Mesodermal cell (in vitro differentiated cells): ENCODE data around the gene PAK4.
A peak's percentile ranks its signal among the peaks of the same experiment; 100 is the strongest.

ENCODE experiments used
- H3K27ac ChIP-seq: 2 replicates; pipeline ENCODE4 v1.7.0; 2013; ENCODE audit warnings: mild to moderate bottlenecking, low read depth, low read length, moderate library complexity; ENCODE audit not compliant: severe bottlenecking
- H3K36me3 ChIP-seq: 2 replicates; pipeline ENCODE4 v1.7.1; 2013; ENCODE audit warnings: mild to moderate bottlenecking, low read length, moderate library complexity; ENCODE audit not compliant: control insufficient read depth, insufficient read depth
- H3K4me1 ChIP-seq: one replicate; pipeline ENCODE4 v1.7.1; 2013; ENCODE audit warnings: mild to moderate bottlenecking, low read length; ENCODE audit not compliant: insufficient read depth, control insufficient read depth, poor library complexity, severe bottlenecking
- H3K4me3 ChIP-seq: 2 replicates; pipeline ENCODE4 v1.7.0; 2013; ENCODE audit warnings: low read length, control low read depth, mild to moderate bottlenecking; ENCODE audit not compliant: insufficient read depth, poor library complexity, severe bottlenecking; ENCODE audit errors: extremely low read depth
- H3K9me3 ChIP-seq: 2 replicates; pipeline ENCODE4 v1.7.1; 2013; ENCODE audit warnings: mild to moderate bottlenecking, low read length, moderate library complexity; ENCODE audit not compliant: control insufficient read depth
- WGBS, 2 experiments: methylation state at CpG; one replicate each; pipeline ENCODE4 v1.1.5; 2013; ENCODE audit warnings: missing lambda C conversion rate in 2 of 2; ENCODE audit not compliant: insufficient coverage in 2 of 2; 5-methylcytosine and 5-hydroxymethylcytosine counted together

The PAK4 gene

DNA sequence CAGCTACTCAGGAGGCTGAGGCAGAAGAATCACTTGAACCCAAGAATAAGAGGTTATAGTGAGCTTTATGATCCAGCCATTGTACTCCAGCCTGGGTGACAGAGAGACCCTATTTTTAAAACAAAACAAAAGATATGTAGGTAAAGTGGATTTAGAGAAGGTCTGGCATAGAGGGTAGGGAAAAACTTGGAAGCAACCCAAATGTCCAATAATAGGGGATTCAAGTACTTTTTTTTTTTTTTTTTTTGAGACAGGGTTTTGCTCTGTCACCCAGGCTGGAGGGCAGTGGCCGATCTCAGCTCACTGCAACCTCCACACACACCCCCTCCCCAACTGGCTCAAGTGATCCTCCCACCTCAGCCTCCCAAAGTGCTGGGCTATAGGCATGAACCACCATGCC, 5.8 kb upstream of the PAK4 start:
- peaks cover 3% of the 10 kb centered on the region for H3K4me1 ChIP-seq
- H3K4me3 ChIP-seq, result no peak overlapping the region
- WGBS, 2 experiments, result 60% methylated on average over 1 of the region's 1 CpG; no CpG with 5 or more reads in 1 of the 2 experiments

GRCh38 chr19:39122934-39123731, 2.5 kb upstream of the PAK4 start:
- Histone ChIP-seq H3K4me3 (no peak overlapping the region), H3K36me3 (no peaks in the 10 kb centered on the region), H3K4me1 (peaks cover 14% of the 10 kb centered on the region), H3K9me3 (no peaks in the 10 kb centered on the region), H3K27ac (no peak overlapping the region)
- 85 to 86% methylated on average over 14 to 16 of the region's 18 CpGs for WGBS, 2 experiments

More for the DNA sequence above, 5.8 kb upstream of the PAK4 start:
- Histone ChIP-seq H3K9me3 (no peaks in the 10 kb centered on the region), H3K27ac (no peak overlapping the region), H3K36me3 (no peaks in the 10 kb centered on the region)

GRCh38 chr19:39124136-39124764, 1.3 kb upstream of the PAK4 start:
- no peaks in the 10 kb centered on the region for H3K36me3 ChIP-seq
- H3K4me3 ChIP-seq, result no peak overlapping the region
- H3K4me1 ChIP-seq, result peaks cover 17% of the 10 kb centered on the region
- 91 to 92% methylated on average over 5 of the region's 7 CpGs for WGBS, 2 experiments
- no peaks in the 10 kb centered on the region for H3K9me3 ChIP-seq
- peak overlapping the region; percentile 36 for H3K27ac ChIP-seq

DNA sequence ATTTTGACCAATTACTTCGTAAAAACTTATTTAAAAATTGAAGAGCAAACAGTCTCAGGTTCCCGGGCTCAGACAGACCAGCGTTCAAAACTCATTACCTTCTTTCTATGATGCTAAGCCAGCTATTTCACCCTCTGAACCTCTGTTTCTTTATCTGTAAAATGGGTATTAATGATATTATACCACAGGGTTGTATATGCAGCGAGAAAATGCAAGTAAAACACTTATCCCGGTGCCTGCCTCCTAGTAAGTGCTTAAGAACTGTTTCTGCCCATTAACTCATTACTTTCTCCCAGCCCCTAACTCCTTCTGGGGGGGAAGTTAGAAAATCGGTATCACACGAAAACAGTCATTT, 410 bp upstream of the PAK4 start:
- Histone ChIP-seq H3K36me3 (no peaks in the 10 kb centered on the region), H3K4me3 (peak overlapping the region; percentile 76), H3K4me1 (peaks cover 17% of the 10 kb centered on the region), H3K9me3 (no peaks in the 10 kb centered on the region), H3K27ac (peak overlapping the region; percentile 8)
- WGBS, 2 experiments, result no CpG with 5 or more reads among the region's 7 CpGs

GRCh38 chr19:39126312-39127187, 964 bp downstream of the PAK4 start:
- Histone ChIP-seq H3K36me3 (no peaks in the 10 kb centered on the region), H3K9me3 (no peaks in the 10 kb centered on the region), H3K4me3 (peak overlapping the region; percentile 76), H3K27ac (peak overlapping the region; percentile 59), H3K4me1 (peaks cover 28% of the 10 kb centered on the region)
- WGBS, 2 experiments, result 39 to 42% methylated on average over 14 to 17 of the region's 27 CpGs

DNA sequence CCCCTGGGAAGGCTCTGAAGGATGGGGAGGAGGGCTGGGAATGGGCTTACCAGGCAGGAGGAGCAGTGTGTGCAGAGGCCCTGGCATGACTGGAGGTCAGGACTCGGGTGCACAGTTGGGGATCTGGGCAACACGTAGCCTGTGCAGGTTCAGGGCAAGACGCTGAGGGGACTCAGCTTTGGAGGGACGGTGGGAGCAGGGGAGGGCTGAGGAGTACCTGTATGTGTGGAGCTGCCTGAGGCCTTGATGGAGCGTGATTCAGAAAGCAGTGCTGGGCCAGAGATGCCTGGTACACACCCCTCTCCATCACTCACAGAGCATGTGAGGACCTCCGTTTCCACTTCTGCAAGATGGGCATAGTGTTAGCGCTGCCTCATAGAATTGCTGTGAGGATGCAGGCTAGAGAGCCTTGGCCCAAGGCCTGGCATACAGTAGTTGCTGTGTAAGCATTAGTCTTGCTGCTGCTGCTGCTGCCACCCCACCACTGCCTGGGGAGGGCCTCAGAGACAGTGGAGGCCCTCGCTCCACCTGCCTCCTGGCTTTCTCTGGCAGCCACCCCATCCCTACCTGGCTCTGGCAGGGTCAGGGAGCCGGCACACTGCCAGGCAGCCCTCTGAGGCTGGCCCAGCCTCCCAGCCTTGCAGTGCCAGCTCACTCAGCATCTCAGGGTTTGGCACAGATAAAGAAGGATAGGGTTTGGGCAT, 2.4 kb downstream of the PAK4 start:
- no peak overlapping the region for H3K4me3 ChIP-seq
- peaks cover 42% of the 10 kb centered on the region for H3K4me1 ChIP-seq
- WGBS, 2 experiments, result 76 to 95% methylated on average over 5 to 6 of the region's 9 CpGs
- H3K36me3 ChIP-seq, result no peaks in the 10 kb centered on the region
- H3K9me3 ChIP-seq, result no peaks in the 10 kb centered on the region
- H3K27ac ChIP-seq, result no peak overlapping the region

- Histone ChIP-seq H3K4me1 (peaks cover 49% of the 10 kb centered on the region), H3K4me3 (no peak overlapping the region), H3K36me3 (peaks cover under 1% of the 10 kb centered on the region), H3K9me3 (no peaks in the 10 kb centered on the region), H3K27ac (no peak overlapping the region)
- WGBS, 2 experiments, result 82 to 88% methylated on average over 3 to 6 of the region's 6 CpGs
Measured at GRCh38 chr19:39128516-39129079, 3.0 kb downstream of the PAK4 start.

DNA sequence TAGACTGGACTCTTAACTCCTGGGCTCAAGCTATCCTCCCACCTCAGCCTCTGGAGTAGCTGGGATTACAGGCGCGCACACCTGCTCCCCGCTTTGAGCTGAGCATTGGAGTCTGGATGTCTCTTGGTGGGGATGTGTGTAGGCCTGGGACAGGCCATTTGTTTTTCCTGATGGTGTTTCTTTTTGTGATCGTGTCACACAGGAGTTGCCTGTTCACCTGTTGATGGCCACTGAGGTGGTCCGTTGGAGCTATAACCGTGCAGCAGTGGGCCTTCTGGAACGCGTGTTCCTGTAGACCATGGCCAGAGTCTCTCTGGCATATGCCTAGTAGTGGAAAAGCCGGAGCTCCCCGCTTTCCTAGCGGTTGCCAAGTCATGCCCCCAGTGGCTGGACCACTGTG, 3.5 kb downstream of the PAK4 start:
- no peak overlapping the region for H3K27ac ChIP-seq
- 93 to 96% methylated on average over 8 to 11 of the region's 11 CpGs for WGBS, 2 experiments
- H3K4me1 ChIP-seq, result peaks cover 49% of the 10 kb centered on the region
- peaks cover 3% of the 10 kb centered on the region for H3K36me3 ChIP-seq
- H3K9me3 ChIP-seq, result no peaks in the 10 kb centered on the region
- H3K4me3 ChIP-seq, result no peak overlapping the region

GRCh38 chr19:39130337-39131254, 5.0 kb downstream of the PAK4 start:
- Histone ChIP-seq H3K4me1 (peaks cover 47% of the 10 kb centered on the region), H3K36me3 (peaks cover 5% of the 10 kb centered on the region), H3K9me3 (no peaks in the 10 kb centered on the region), H3K4me3 (no peak overlapping the region), H3K27ac (no peak overlapping the region)
- WGBS, 2 experiments, result 88 to 90% methylated on average over 15 to 19 of the region's 22 CpGs
